AG04449 (cell line): ENCODE results near the gene ENO4.

ENCODE experiments used
- CTCF ChIA-PET: fragments of 350-600 bp; formaldehyde crosslinking; extraction: SDS; loops from one replicate; lab custom pipeline; 2021; ENCODE audit warnings: antibody characterized with exemption; lab: Yijun Ruan, JAX
- POLR2A ChIA-PET: fragments of 400-600, 350-600 bp; formaldehyde crosslinking; extraction: SDS; loops from one replicate; lab custom pipeline; 2020; ENCODE audit warnings: antibody characterized with exemption, inconsistent platforms; lab: Yijun Ruan, JAX
- DNase-seq: peaks from one replicate; pipeline ENCODE4 v3.0.0-alpha.2; 2010; ENCODE audit warnings: low read depth, low spot score
- H3K4me3 ChIP-seq: 2 replicates; pipeline ENCODE4 v1.5.1; 2011; ENCODE audit warnings: low read depth, mild to moderate bottlenecking, control low read depth, low read length
- CTCF ChIP-seq: IDR thresholded peaks from one replicate; pipeline ENCODE4 v1.5.1; 2011; ENCODE audit warnings: mild to moderate bottlenecking, moderate library complexity, low read length, control low read depth, inconsistent platforms; ENCODE audit not compliant: insufficient read depth; ENCODE audit errors: missing control alignments

ENO4 gene

GRCh38 chr10:116866066-116866465, 16.8 kb downstream of the ENO4 start:
- CTCF ChIA-PET = no interaction called here
- DNase-seq = no peak
- POLR2A ChIA-PET = no interaction called here
- no peak overlapping the region for H3K4me3 ChIP-seq
- TF ChIP-seq CTCF = no peak

GRCh38 chr10:116866987-116867595, 17.8 kb downstream of the ENO4 start:
- no peak for TF ChIP-seq CTCF
- no peak overlapping the region for H3K4me3 ChIP-seq
- CTCF ChIA-PET = no interaction called here
- DNase-seq = no peak
- POLR2A ChIA-PET = no interaction called here

- ChIA-PET POLR2A (no interaction called here), CTCF (no interaction called here)
- no peak for TF ChIP-seq CTCF
- no peak overlapping the region for H3K4me3 ChIP-seq
- DNase-seq = no peak
Observed at GRCh38 chr10:116868198-116868676, 18.9 kb downstream of the ENO4 start.

GRCh38 chr10:116868722-116869121, 19.4 kb downstream of the ENO4 start:
- ChIA-PET CTCF (no interaction called here), POLR2A (no interaction called here)
- no peak for TF ChIP-seq CTCF
- H3K4me3 ChIP-seq = no peak overlapping the region
- no peak for DNase-seq

GRCh38 chr10:116870949-116871348, 21.6 kb downstream of the ENO4 start:
- CTCF ChIA-PET = no interaction called here
- POLR2A ChIA-PET = no interaction called here
- no peak for TF ChIP-seq CTCF

GRCh38 chr10:116873134-116873533, 23.8 kb downstream of the ENO4 start:
- POLR2A ChIA-PET = no interaction called here
- DNase-seq = no peak
- no peak overlapping the region for H3K4me3 ChIP-seq

More at GRCh38 chr10:116870949-116871348, 21.6 kb downstream of the ENO4 start:
- no peak overlapping the region for H3K4me3 ChIP-seq
- DNase-seq = no peak

More at GRCh38 chr10:116873134-116873533, 23.8 kb downstream of the ENO4 start:
- CTCF ChIA-PET = no interaction called here
- TF ChIP-seq CTCF = no peak
